ENCODE data around the gene SPECC1. TPM values are rescaled to one million over a fixed set of nuclear protein-coding genes. Genes with fewer than 3 reads are reported as not detected.

The SPECC1 gene
- total and polyA plus RNA-seq, 9 of the 15 experiments (the other 6 are each of a cell fraction or from before 2014, with no cell fraction given): 2.4 to 19.6 (median 14.7) TPM

- TF ChIP-seq, protein P1, sequence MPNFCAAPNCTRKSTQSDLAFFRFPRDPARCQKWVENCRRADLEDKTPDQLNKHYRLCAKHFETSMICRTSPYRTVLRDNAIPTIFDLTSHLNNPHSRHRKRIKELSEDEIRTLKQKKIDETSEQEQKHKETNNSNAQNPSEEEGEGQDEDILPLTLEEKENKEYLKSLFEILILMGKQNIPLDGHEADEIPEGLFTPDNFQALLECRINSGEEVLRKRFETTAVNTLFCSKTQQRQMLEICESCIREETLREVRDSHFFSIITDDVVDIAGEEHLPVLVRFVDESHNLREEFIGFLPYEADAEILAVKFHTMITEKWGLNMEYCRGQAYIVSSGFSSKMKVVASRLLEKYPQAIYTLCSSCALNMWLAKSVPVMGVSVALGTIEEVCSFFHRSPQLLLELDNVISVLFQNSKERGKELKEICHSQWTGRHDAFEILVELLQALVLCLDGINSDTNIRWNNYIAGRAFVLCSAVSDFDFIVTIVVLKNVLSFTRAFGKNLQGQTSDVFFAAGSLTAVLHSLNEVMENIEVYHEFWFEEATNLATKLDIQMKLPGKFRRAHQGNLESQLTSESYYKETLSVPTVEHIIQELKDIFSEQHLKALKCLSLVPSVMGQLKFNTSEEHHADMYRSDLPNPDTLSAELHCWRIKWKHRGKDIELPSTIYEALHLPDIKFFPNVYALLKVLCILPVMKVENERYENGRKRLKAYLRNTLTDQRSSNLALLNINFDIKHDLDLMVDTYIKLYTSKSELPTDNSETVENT (CRISPR knock-in tag; IDR thresholded peaks at IDR 0.05): no peak
- TF ChIP-seq BMI1 (IDR thresholded peaks at IDR 0.05; ENCODE audit: low read length): no peak
- no peak for TF ChIP-seq GATA2 (CRISPR knock-in tag; IDR thresholded peaks at IDR 0.05)
- no peak for TF ChIP-seq ZNF77 (CRISPR knock-in tag; IDR thresholded peaks at IDR 0.05)
- no peak for TF ChIP-seq THRAP3 (IDR thresholded peaks at IDR 0.05; ENCODE audit: borderline replicate concordance)
- TF ChIP-seq, protein P2, sequence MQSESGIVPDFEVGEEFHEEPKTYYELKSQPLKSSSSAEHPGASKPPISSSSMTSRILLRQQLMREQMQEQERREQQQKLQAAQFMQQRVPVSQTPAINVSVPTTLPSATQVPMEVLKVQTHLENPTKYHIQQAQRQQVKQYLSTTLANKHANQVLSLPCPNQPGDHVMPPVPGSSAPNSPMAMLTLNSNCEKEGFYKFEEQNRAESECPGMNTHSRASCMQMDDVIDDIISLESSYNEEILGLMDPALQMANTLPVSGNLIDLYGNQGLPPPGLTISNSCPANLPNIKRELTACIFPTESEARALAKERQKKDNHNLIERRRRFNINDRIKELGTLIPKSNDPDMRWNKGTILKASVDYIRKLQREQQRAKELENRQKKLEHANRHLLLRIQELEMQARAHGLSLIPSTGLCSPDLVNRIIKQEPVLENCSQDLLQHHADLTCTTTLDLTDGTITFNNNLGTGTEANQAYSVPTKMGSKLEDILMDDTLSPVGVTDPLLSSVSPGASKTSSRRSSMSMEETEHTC (IDR thresholded peaks at IDR 0.05): 0 out of 2 replicates have a peak, but pooled peaks have one; percentile 59
- no peak for TF ChIP-seq RFX1 (IDR thresholded peaks at IDR 0.05)
- no peak for TF ChIP-seq HNRNPLL (IDR thresholded peaks at IDR 0.05; ENCODE audit: low read depth, low read length, poor library complexity, severe bottlenecking)
- no peak for TF ChIP-seq ZNF668 (CRISPR knock-in tag; IDR thresholded peaks at IDR 0.05)
- no peak for TF ChIP-seq FOXJ3 (CRISPR knock-in tag; IDR thresholded peaks at IDR 0.05)
Measured at GRCh38 chr17:19977293-19978208, 31.6 kb upstream of the SPECC1 start, which contains the start of gene AKAP10 (continued).
